OCI-LY1 (cell line): Measurements from ENCODE around the gene ST7.

ENCODE experiments used
- H2AFZ ChIP-seq: fragments of 200-600 bp; sonication (generic), shearing (Covaris generic); 2 replicates; pipeline ENCODE4 v1.6.0; 2014; ENCODE audit warnings: antibody characterized with exemption, mild to moderate bottlenecking, low read length
- H3F3A ChIP-seq: fragments of 200-600 bp; sonication (generic), shearing (Covaris generic); 2 replicates; pipeline ENCODE4 v1.6.0; 2014; ENCODE audit warnings: mild to moderate bottlenecking, antibody characterized with exemption, low read length, moderate library complexity; ENCODE audit not compliant: insufficient read depth
- H3K27ac ChIP-seq: fragments of 200-600 bp; sonication (generic); 2 replicates; pipeline ENCODE4 v1.5.1; 2014; ENCODE audit warnings: low read length, mixed run types, mild to moderate bottlenecking, low read depth; ENCODE audit not compliant: poor library complexity, severe bottlenecking
- H3K27me3 ChIP-seq: fragments of 200-600 bp; sonication (generic); 2 replicates; pipeline ENCODE4 v1.6.0; 2014; ENCODE audit warnings: antibody characterized with exemption, mild to moderate bottlenecking, low read length, moderate library complexity; ENCODE audit not compliant: insufficient read depth
- H3K36me3 ChIP-seq: fragments of 200-600 bp; sonication (generic); 2 replicates; pipeline ENCODE4 v1.6.1; 2014; ENCODE audit warnings: mild to moderate bottlenecking, antibody characterized with exemption, low read length, moderate library complexity, mixed read lengths; ENCODE audit not compliant: insufficient read depth
- H3K4me1 ChIP-seq: fragments of 200-600 bp; sonication (generic); 2 replicates; pipeline ENCODE4 v1.5.1; 2014; ENCODE audit warnings: mild to moderate bottlenecking, low read length, moderate library complexity; ENCODE audit not compliant: insufficient read depth, severe bottlenecking
- H3K4me2 ChIP-seq: fragments of 200-600 bp; sonication (generic), shearing (Covaris generic); 2 replicates; pipeline ENCODE4 v1.6.1; 2014; ENCODE audit warnings: low read length
- H3K4me3 ChIP-seq: fragments of 200-600 bp; sonication (generic); 2 replicates; pipeline ENCODE4 v1.5.1; 2014; ENCODE audit warnings: low read length, low read depth, mild to moderate bottlenecking, mixed read lengths; ENCODE audit not compliant: poor library complexity, severe bottlenecking
- H3K79me2 ChIP-seq: fragments of 200-600 bp; shearing (Covaris generic); 2 replicates; pipeline ENCODE4 v1.6.1; 2016; ENCODE audit warnings: mixed run types, low read length, mixed read lengths; ENCODE audit not compliant: insufficient read depth
- H3K9ac ChIP-seq: fragments of 200-600 bp; sonication (generic), shearing (Covaris generic); 2 replicates; pipeline ENCODE4 v1.6.1; 2014; ENCODE audit warnings: mild to moderate bottlenecking, low read length, mixed read lengths
- H3K9me2 ChIP-seq: fragments of 200-600 bp; sonication (generic), shearing (Covaris generic); 2 replicates; pipeline ENCODE4 v1.6.1; 2014; ENCODE audit warnings: low read depth, mild to moderate bottlenecking, low read length, mixed read lengths
- H3K9me3 ChIP-seq: fragments of 200-600 bp; shearing (Covaris generic); 2 replicates; pipeline ENCODE4 v1.6.1; 2014; ENCODE audit warnings: low read length, mixed read lengths
- H4K20me1 ChIP-seq: fragments of 200-600 bp; sonication (generic), shearing (Covaris generic); 2 replicates; pipeline ENCODE4 v1.6.0; 2016; ENCODE audit warnings: mild to moderate bottlenecking, low read length; ENCODE audit not compliant: insufficient read depth
- CTCF ChIP-seq: fragments of 200-600 bp; sonication (generic), shearing (Covaris generic); IDR thresholded peaks from 2 replicates; pipeline ENCODE4 v1.5.1; 2017; ENCODE audit warnings: mild to moderate bottlenecking, antibody characterized with exemption, low read length, moderate library complexity, mixed read lengths
- EZH2 ChIP-seq: fragments of 200-600 bp; sonication (generic), shearing (Covaris generic); IDR thresholded peaks from 2 replicates; pipeline ENCODE4 v1.8.0; 2017; ENCODE audit warnings: borderline replicate concordance, mixed run types, mild to moderate bottlenecking, antibody characterized with exemption, low read length, moderate library complexity, mixed read lengths

Gene ST7

GRCh38 chr7:117098457-117098856, 145.2 kb downstream of the ST7 start:
- no peak overlapping the region for H3K4me2 ChIP-seq
- no peak overlapping the region for H3K9ac ChIP-seq
- H2AFZ ChIP-seq = no peak overlapping the region

DNA sequence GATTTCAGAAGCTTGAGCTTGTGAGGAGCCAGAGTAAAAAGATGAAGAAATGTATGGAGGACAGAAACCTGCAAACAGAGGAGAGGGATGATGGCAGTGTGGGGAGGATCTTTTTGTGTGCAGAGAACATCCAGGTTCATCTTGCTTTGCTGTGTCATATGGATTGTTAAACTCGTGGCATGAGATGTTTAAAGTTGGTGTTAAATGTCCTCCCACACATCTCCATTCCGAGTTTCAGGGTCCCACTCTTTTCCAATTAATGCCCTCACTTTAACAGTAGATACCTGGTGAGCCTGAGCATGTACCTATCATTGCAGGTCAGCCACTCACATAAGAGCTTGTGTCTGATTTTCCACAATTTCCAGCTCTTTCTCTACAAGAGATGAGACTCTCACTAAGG, 147.7 kb downstream of the ST7 start:
- H3K4me2 ChIP-seq = no peak overlapping the region
- H3K4me1 ChIP-seq = no peaks in the 10 kb centered on the region
- no peaks in the 10 kb centered on the region for H3K27me3 ChIP-seq
- H4K20me1 ChIP-seq = peaks cover 3% of the 10 kb centered on the region; the same call in 1 of the 2 replicates
- H3K79me2 ChIP-seq = no peaks in the 10 kb centered on the region
- no peak overlapping the region for H3K9ac ChIP-seq
- TF ChIP-seq EZH2 = no peak
- no peak for TF ChIP-seq CTCF
- no peaks in the 10 kb centered on the region for H3K36me3 ChIP-seq
- H3K9me3 ChIP-seq = no peaks in the 10 kb centered on the region
- no peak overlapping the region for H3K4me3 ChIP-seq
- H3K27ac ChIP-seq = no peak overlapping the region
- no peaks in the 10 kb centered on the region for H3F3A ChIP-seq
- 0 out of 2 replicates have a peak, but pooled peaks cover 3% of the 10 kb centered on the region for H3K9me2 ChIP-seq
- H2AFZ ChIP-seq = no peak overlapping the region

More at GRCh38 chr7:117098457-117098856, 145.2 kb downstream of the ST7 start:
- no peak overlapping the region for H3K4me3 ChIP-seq
- no peaks in the 10 kb centered on the region for H3K36me3 ChIP-seq
- no peaks in the 10 kb centered on the region for H3K27me3 ChIP-seq
- peaks cover 3% of the 10 kb centered on the region; the same call in 1 of the 2 replicates for H4K20me1 ChIP-seq
- TF ChIP-seq CTCF (no peak), EZH2 (no peak)
- H3F3A ChIP-seq = no peaks in the 10 kb centered on the region
- H3K4me1 ChIP-seq = no peaks in the 10 kb centered on the region
- 0 out of 2 replicates have a peak, but pooled peaks cover 3% of the 10 kb centered on the region for H3K9me2 ChIP-seq
- no peaks in the 10 kb centered on the region for H3K9me3 ChIP-seq
- no peak overlapping the region for H3K27ac ChIP-seq
- H3K79me2 ChIP-seq = no peaks in the 10 kb centered on the region

GRCh38 chr7:117110480-117111315, 157.4 kb downstream of the ST7 start:
- no peak overlapping the region for H2AFZ ChIP-seq
- H3K79me2 ChIP-seq = no peaks in the 10 kb centered on the region
- no peak overlapping the region for H3K9ac ChIP-seq
- H3K36me3 ChIP-seq = no peaks in the 10 kb centered on the region
- no peaks in the 10 kb centered on the region for H3K9me3 ChIP-seq
- no peaks in the 10 kb centered on the region for H3K9me2 ChIP-seq
- no peaks in the 10 kb centered on the region for H3K27me3 ChIP-seq
- H3K27ac ChIP-seq = no peak overlapping the region
- H3F3A ChIP-seq = no peaks in the 10 kb centered on the region
- H3K4me2 ChIP-seq = no peak overlapping the region
- H3K4me1 ChIP-seq = no peaks in the 10 kb centered on the region
- H4K20me1 ChIP-seq = no peaks in the 10 kb centered on the region
- H3K4me3 ChIP-seq = no peak overlapping the region
- no peak for TF ChIP-seq EZH2
- TF ChIP-seq CTCF = no peak
